ENCODE measurements around the gene CKMT1B.
"Not testable (repeated sequence)": the region's sequence is repeated elsewhere in the genome, so short reads cannot be mapped to it uniquely, and the experiment has no call there.

The CKMT1B gene

DNA sequence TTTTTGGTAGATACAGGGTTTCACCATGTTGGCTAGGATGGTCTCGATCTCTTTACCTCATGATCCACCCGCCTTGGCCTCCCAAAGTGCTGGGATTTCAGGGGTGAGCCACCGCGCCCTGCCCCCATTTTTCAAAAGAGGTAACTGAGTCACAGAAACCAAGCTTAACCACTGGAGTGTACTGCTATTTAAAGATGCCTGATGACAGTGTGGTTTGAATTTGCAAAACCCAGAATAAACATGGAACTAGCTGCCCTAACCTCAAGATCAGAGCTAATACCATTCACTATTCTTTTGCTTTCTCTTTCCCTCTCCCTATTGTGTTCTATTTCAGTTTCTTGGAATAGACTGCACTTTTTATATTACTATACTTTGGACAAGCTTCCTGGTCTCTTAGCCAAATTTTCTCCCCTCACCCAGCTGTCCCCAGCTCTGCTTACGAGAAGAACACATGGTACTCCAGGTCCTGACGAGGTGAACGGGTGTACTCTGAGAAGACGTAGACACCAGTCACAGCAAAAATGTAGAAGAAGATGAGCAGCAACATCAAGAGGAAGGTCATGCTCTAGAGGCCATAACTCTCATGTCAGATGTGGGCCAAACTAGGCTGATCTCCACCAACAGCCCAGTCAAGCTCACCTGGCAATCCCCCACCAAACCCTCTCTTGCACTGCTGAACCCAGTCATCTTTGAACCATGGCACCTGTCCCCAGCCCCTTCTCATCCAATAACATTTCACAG lies 44.8 kb downstream of the CKMT1B start:
- DNase-seq (ENCODE audit: low read depth in 2 of 2) = not testable (repeated sequence)
